ENCODE data around the gene CDIP1. TPM values are rescaled to one million over a fixed set of nuclear protein-coding genes. Genes with fewer than 3 reads are reported as not detected.

Gene CDIP1
- total RNA-seq, 2 donors from 2014 or later: 41.8 to 64.4 TPM

DNA sequence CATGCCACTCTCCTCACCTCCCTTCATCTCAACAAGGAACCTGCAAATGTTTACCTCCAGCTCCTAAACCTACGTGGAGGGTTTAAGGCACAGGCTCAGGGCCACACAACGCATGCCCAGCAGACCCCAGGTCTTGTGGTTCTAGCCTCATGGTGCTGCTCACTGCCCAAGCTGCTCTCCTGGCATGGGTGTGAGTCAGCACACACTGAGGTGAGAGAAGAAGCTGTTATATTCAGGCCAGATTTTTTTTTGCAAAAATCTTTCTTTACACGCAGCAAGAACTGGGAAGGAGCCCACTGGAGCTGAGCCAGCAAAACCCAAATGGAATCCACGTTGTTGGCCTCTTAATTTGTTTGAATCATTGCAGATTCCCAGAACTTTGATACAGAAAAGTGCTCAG lies 12.0 kb upstream of the CDIP1 start:
- Mint-ChIP-seq H3K27ac (no peak overlapping the region), H3K4me3 (no peak overlapping the region), H3K27me3 (ENCODE audit: insufficient read depth) (peaks cover 2% of the 10 kb centered on the region), H3K4me1 (no peaks in the 10 kb centered on the region), H3K36me3 (ENCODE audit: low read depth) (no peaks in the 10 kb centered on the region), H3K9me3 (no peaks in the 10 kb centered on the region)
- Histone ChIP-seq H3K27ac (ENCODE audit: low read depth, low read length) (no peak overlapping the region), H3K9ac (ENCODE audit: extremely low read depth, low read length, poor library complexity, severe bottlenecking) (no peak overlapping the region), H3K36me3 (ENCODE audit: control insufficient read depth, insufficient read depth, low read length) (no peaks in the 10 kb centered on the region), H3K4me1 (ENCODE audit: control insufficient read depth, insufficient read depth, low read length) (no peaks in the 10 kb centered on the region), H3K4me3 (ENCODE audit: low read length) (no peak overlapping the region), H3K9me3 (ENCODE audit: control insufficient read depth, low read length) (no peaks in the 10 kb centered on the region), H3K27me3 (ENCODE audit: control insufficient read depth, insufficient read depth, low read length, poor library complexity, severe bottlenecking) (no peaks in the 10 kb centered on the region)
- 66 to 68% methylated on average over 4 of the region's 4 CpGs for WGBS, 2 experiments (ENCODE audit: insufficient coverage in 1 of 2, insufficient read length in 1 of 2)
- DNase-seq: no peak
- TF ChIP-seq, protein P1, sequence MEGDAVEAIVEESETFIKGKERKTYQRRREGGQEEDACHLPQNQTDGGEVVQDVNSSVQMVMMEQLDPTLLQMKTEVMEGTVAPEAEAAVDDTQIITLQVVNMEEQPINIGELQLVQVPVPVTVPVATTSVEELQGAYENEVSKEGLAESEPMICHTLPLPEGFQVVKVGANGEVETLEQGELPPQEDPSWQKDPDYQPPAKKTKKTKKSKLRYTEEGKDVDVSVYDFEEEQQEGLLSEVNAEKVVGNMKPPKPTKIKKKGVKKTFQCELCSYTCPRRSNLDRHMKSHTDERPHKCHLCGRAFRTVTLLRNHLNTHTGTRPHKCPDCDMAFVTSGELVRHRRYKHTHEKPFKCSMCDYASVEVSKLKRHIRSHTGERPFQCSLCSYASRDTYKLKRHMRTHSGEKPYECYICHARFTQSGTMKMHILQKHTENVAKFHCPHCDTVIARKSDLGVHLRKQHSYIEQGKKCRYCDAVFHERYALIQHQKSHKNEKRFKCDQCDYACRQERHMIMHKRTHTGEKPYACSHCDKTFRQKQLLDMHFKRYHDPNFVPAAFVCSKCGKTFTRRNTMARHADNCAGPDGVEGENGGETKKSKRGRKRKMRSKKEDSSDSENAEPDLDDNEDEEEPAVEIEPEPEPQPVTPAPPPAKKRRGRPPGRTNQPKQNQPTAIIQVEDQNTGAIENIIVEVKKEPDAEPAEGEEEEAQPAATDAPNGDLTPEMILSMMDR (conservative IDR thresholded peaks at IDR 0.05): no peak

DNA sequence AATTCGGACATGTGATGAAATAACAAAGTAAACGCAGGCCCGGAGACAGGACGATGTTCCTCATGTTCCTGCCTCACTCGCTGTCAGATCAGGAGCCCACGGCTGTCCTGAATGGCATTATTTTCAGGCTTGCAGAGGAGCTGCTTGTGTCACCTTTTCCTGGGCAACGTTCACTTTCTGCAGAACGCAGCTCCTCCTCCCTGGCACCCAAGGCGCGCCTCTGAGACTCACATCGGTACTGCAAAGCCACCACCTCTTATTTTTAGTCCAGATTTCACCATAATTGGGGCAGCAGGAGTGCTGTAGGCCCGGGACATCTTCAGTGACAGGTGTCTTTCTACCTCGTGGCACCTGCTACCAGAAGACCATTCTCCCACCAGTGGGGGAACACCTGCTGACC lies 9.6 kb upstream of the CDIP1 start:
- Mint-ChIP-seq H3K4me3 (no peak overlapping the region), H3K9me3 (no peaks in the 10 kb centered on the region), H3K27me3 (ENCODE audit: insufficient read depth) (peaks cover 2% of the 10 kb centered on the region), H3K27ac (no peak overlapping the region), H3K4me1 (no peaks in the 10 kb centered on the region), H3K36me3 (ENCODE audit: low read depth) (no peaks in the 10 kb centered on the region)
- Histone ChIP-seq H3K27ac (ENCODE audit: low read depth, low read length) (no peak overlapping the region), H3K27me3 (ENCODE audit: control insufficient read depth, insufficient read depth, low read length, poor library complexity, severe bottlenecking) (no peaks in the 10 kb centered on the region), H3K9ac (ENCODE audit: extremely low read depth, low read length, poor library complexity, severe bottlenecking) (no peak overlapping the region), H3K4me3 (ENCODE audit: low read length) (no peak overlapping the region), H3K9me3 (ENCODE audit: control insufficient read depth, low read length) (no peaks in the 10 kb centered on the region), H3K4me1 (ENCODE audit: control insufficient read depth, insufficient read depth, low read length) (no peaks in the 10 kb centered on the region), H3K36me3 (ENCODE audit: control insufficient read depth, insufficient read depth, low read length) (no peaks in the 10 kb centered on the region)
- TF ChIP-seq, protein P1 (conservative IDR thresholded peaks at IDR 0.05): no peak
- DNase-seq: no peak
- WGBS, 2 experiments (ENCODE audit: insufficient coverage in 1 of 2, insufficient read length in 1 of 2): 90 to 93% methylated on average over 13 of the region's 13 CpGs

DNA sequence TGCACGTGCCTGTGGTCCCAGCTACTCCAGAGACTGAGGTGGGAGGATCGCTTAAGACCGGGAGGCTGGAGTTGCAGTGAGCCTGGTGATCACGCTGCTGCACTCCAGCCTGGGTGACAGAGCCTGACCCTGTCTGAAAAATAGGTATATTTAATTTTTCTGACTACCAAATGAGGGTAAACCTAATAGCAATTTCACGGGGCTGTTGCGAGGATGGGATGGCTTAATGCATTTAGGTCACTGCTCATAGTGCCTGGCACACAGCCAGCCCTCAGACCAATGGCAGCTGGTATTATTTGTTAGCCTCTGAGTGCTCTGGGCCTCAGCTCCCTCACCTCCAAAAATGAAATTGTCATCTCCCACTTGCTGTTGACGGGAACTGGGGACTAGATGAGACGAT lies 5.9 kb upstream of the CDIP1 start:
- peaks cover 14% of the 10 kb centered on the region for H3K27me3 Mint-ChIP-seq (ENCODE audit: insufficient read depth)
- no peak overlapping the region for H3K4me3 Mint-ChIP-seq
- no peak overlapping the region for H3K9ac ChIP-seq (ENCODE audit: extremely low read depth, low read length, poor library complexity, severe bottlenecking)
- H3K9me3 Mint-ChIP-seq: peaks cover 13% of the 10 kb centered on the region
- TF ChIP-seq, protein P1 (conservative IDR thresholded peaks at IDR 0.05): no peak
- peaks cover 15% of the 10 kb centered on the region for H3K36me3 Mint-ChIP-seq (ENCODE audit: low read depth)
- peaks cover 8% of the 10 kb centered on the region for H3K9me3 ChIP-seq (ENCODE audit: control insufficient read depth, low read length)
- no peak overlapping the region for H3K4me3 ChIP-seq (ENCODE audit: low read length)
- H3K27ac Mint-ChIP-seq: no peak overlapping the region
- H3K36me3 ChIP-seq (ENCODE audit: control insufficient read depth, insufficient read depth, low read length): no peaks in the 10 kb centered on the region
- H3K4me1 Mint-ChIP-seq: no peaks in the 10 kb centered on the region
- WGBS, 2 experiments (ENCODE audit: insufficient coverage in 1 of 2, insufficient read length in 1 of 2): 91 to 98% methylated on average over 8 of the region's 8 CpGs
- H3K27me3 ChIP-seq (ENCODE audit: control insufficient read depth, insufficient read depth, low read length, poor library complexity, severe bottlenecking): no peaks in the 10 kb centered on the region
- H3K27ac ChIP-seq (ENCODE audit: low read depth, low read length): no peak overlapping the region
- H3K4me1 ChIP-seq (ENCODE audit: control insufficient read depth, insufficient read depth, low read length): no peaks in the 10 kb centered on the region
- DNase-seq: no peak
